Measurements from ENCODE around the gene ITPR3. TPM values are rescaled to one million over a fixed set of nuclear protein-coding genes. Genes with fewer than 3 reads are reported as not detected.

The ITPR3 gene
- polyA plus RNA-seq, 1 of the 3 experiments (the other 2 are of a cell fraction): 8.1 TPM

DNA sequence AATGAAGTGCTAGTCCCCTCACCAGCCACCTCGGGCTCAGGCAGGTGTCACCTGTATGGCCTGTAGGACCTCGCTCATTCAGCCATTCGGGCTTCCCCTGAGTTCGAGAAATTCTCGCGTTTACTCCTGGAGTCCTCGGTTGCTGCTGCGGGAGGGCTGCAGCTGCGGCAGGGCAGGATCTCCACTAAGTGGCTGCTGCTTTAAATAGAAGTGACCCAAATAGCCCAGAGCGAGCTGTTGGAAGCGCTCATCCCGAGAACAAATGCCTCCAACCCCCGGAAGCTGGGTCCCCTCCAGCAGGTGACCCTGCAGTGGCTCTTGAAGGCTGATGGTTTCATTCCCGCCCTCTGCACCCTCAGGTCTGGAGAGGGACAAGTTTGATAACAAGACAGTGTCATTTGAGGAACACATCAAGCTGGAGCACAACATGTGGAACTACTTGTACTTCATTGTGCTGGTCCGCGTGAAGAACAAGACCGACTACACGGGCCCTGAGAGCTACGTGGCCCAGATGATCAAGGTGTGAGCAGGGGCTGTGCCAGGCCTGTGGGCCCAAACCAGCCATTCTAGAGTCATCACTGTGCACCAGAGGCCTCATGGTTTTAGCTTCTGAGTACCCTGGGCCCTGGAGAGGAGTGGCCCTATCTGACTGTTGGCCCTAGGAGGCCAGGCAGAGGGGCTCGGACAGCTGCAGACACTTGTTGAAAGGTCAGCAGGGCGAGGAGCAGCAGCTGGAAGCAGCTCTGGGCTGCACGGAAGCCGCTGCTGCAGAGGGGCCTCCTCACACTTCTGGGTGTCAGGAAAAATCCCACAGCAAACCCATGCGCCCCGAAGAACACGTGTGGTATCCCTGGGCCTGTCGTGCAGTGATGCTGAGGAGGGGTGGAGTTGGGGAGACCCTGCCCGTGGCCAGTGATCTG, 72.3 kb downstream of the ITPR3 start:
- Histone ChIP-seq H3K79me2 (ENCODE audit: insufficient read depth) (no peaks in the 10 kb centered on the region), H3K9me3 (no peaks in the 10 kb centered on the region), H3K4me2 (peak overlapping the region; percentile 29; the same call in 1 of the 2 replicates), H3K36me3 (replicated peaks in 1 of 2; ENCODE audit: control insufficient read depth in 1 of 2, insufficient read depth in 2 of 2, low read length in 1 of 2) (peaks cover 5 to 17% of the 10 kb centered on the region in 2 experiments), H4K20me1 (ENCODE audit: insufficient read depth) (no peaks in the 10 kb centered on the region), H3K4me1 (ENCODE audit: control insufficient read depth in 1 of 2, insufficient read depth in 2 of 2, low read depth in 1 of 2, low read length in 1 of 2) (peaks cover 34 to 41% of the 10 kb centered on the region in 2 experiments; a peak in 3 of 4 replicates), H3K4me3 (ENCODE audit: low read depth in 2 of 2, low read length in 1 of 2) (no peak overlapping the region), H3K27ac (ENCODE audit: low read depth in 2 of 2, low read length in 1 of 2) (peak overlapping the region in 1 of 2 experiments; percentile 59; a peak in 1 of 4 replicates), H3K9me2 (no peaks in the 10 kb centered on the region), H3K9ac (peak overlapping the region; percentile 28; the same call in 1 of the 2 replicates), H3K27me3 (ENCODE audit: insufficient read depth) (no peaks in the 10 kb centered on the region), H3F3A (replicated peaks; ENCODE audit: insufficient read depth) (peaks cover 10% of the 10 kb centered on the region), H2AFZ (ENCODE audit: low read depth) (no peak overlapping the region)
- ChIA-PET CTCF (interaction anchor here (0.7 to 2.9 kb wide), 7 partner anchors 9 to 470 kb away, joined by 3 to 11 read pairs (median 6); partner anchors contain the start of genes IP6K3 and UQCC2), POLR2A (interaction anchor here (0.6 to 1.3 kb wide), 3 partner anchors 18 to 1572 kb away, joined by 3 to 4 read pairs (median 3); partner anchors contain the start of gene UQCC2)
- TF ChIP-seq SMC3 (IDR thresholded peaks at IDR 0.05; ENCODE audit: low read depth, low read length): no peak
- no peak for TF ChIP-seq FOXJ3 (CRISPR knock-in tag; IDR thresholded peaks at IDR 0.05)
- TF ChIP-seq ZBTB33 (IDR thresholded peaks at IDR 0.05; ENCODE audit: borderline replicate concordance, low read depth): no peak
- TF ChIP-seq TEAD4 (IDR thresholded peaks at IDR 0.05; ENCODE audit: borderline replicate concordance, insufficient read depth): no peak
- no peak for TF ChIP-seq IRF3 (IDR thresholded peaks at IDR 0.05; ENCODE audit: low read depth, low read length)
- TF ChIP-seq FOXM1 (IDR thresholded peaks at IDR 0.05; ENCODE audit: low read depth): no peak
- TF ChIP-seq, protein P1, sequence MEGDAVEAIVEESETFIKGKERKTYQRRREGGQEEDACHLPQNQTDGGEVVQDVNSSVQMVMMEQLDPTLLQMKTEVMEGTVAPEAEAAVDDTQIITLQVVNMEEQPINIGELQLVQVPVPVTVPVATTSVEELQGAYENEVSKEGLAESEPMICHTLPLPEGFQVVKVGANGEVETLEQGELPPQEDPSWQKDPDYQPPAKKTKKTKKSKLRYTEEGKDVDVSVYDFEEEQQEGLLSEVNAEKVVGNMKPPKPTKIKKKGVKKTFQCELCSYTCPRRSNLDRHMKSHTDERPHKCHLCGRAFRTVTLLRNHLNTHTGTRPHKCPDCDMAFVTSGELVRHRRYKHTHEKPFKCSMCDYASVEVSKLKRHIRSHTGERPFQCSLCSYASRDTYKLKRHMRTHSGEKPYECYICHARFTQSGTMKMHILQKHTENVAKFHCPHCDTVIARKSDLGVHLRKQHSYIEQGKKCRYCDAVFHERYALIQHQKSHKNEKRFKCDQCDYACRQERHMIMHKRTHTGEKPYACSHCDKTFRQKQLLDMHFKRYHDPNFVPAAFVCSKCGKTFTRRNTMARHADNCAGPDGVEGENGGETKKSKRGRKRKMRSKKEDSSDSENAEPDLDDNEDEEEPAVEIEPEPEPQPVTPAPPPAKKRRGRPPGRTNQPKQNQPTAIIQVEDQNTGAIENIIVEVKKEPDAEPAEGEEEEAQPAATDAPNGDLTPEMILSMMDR (IDR thresholded peaks at IDR 0.05): no peak
- TF ChIP-seq, protein P2, sequence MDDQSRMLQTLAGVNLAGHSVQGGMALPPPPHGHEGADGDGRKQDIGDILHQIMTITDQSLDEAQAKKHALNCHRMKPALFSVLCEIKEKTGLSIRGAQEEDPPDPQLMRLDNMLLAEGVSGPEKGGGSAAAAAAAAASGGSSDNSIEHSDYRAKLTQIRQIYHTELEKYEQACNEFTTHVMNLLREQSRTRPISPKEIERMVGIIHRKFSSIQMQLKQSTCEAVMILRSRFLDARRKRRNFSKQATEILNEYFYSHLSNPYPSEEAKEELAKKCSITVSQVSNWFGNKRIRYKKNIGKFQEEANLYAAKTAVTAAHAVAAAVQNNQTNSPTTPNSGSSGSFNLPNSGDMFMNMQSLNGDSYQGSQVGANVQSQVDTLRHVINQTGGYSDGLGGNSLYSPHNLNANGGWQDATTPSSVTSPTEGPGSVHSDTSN (IDR thresholded peaks at IDR 0.05): no peak
- TF ChIP-seq MXI1 (IDR thresholded peaks at IDR 0.05; ENCODE audit: low read depth, low read length): no peak
- TF ChIP-seq RFX5 (IDR thresholded peaks at IDR 0.05; ENCODE audit: low read length): no peak
- TF ChIP-seq GABPA (IDR thresholded peaks at IDR 0.05; ENCODE audit: low read depth): no peak
- TF ChIP-seq CHD2 (IDR thresholded peaks at IDR 0.05; ENCODE audit: low read length, partially characterized antibody): no peak
- TF ChIP-seq, protein P3, sequence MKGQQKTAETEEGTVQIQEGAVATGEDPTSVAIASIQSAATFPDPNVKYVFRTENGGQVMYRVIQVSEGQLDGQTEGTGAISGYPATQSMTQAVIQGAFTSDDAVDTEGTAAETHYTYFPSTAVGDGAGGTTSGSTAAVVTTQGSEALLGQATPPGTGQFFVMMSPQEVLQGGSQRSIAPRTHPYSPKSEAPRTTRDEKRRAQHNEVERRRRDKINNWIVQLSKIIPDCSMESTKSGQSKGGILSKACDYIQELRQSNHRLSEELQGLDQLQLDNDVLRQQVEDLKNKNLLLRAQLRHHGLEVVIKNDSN (IDR thresholded peaks at IDR 0.05; ENCODE audit: borderline replicate concordance, low read depth): no peak
- TF ChIP-seq ELF1 (IDR thresholded peaks at IDR 0.05): no peak
- TF ChIP-seq GATA2 (CRISPR knock-in tag; IDR thresholded peaks at IDR 0.05): no peak
- no peak for TF ChIP-seq TAF1 (IDR thresholded peaks at IDR 0.05; ENCODE audit: borderline replicate concordance, low read depth, low read length)
- no peak for TF ChIP-seq YY1 (IDR thresholded peaks at IDR 0.05; ENCODE audit: low read depth)
- WGBS (ENCODE audit: low lambda C conversion rate): 96% methylated on average over 22 of the region's 28 CpGs
- DNase-seq: peak; percentile 14
